Stomach (tissue), 8 donors: ENCODE results near the gene LBX2. TPM values are rescaled to one million over a fixed set of nuclear protein-coding genes. Genes with fewer than 3 reads are reported as not detected.

Experiments
- polyA plus RNA-seq, 3 donors: library from polyadenylated mRNA; stranded (reverse); fragments of 200-250 nt; gene quantifications; one replicate each; pipeline ENCODE4 v1.2.3, GENCODE V29; 2013
- total RNA-seq, 5 donors: library from RNA; depleted of rRNA; stranded (reverse); fragments of >200 nt; gene quantifications; one replicate each; pipeline versions ENCODE4 v1.1.0 to v1.2.3, GENCODE V29; 2014 to 2016
- donor health status: healthy with polysubstance abuse.
- donor health status: Bipolar disorder and iron deficiency.
- donor health status: healthy.

Gene LBX2
- total and polyA plus RNA-seq, 8 donors = 1.1 to 2.6 (median 1.2) TPM; not detected in 3

Other genes starting within 250 kb of the LBX2 start
- gene SLC4A5, start 156.2 kb downstream of the LBX2 start, total RNA-seq = 1 to 10 TPM in 3 of 5 donors, under 1 TPM in 1, not detected in 1; 0.58 to 4.8 (median 3.2) TPM
- gene SLC4A5, start 156.2 kb downstream of the LBX2 start, polyA plus RNA-seq = under 1 TPM; 0.12 to 0.46 (median 0.38) TPM
- 100 to 1,000 TPM in 3 of 5 donors, 10 to 100 TPM in 2; 71.2 to 181 (median 122) TPM for gene DCTN1, start 119.3 kb downstream of the LBX2 start, total RNA-seq
- gene DCTN1, start 119.3 kb downstream of the LBX2 start, polyA plus RNA-seq = 10 to 100 TPM; 65.8 to 92.6 (median 83.5) TPM
- gene C2orf81, start 78.0 kb downstream of the LBX2 start, total RNA-seq = 1 to 10 TPM in 2 of 5 donors, not detected in 3; 2.7 to 3.5 TPM
- 1 to 10 TPM; 1.7 to 2.2 (median 2.1) TPM for gene C2orf81, start 78.0 kb downstream of the LBX2 start, polyA plus RNA-seq
- gene WDR54, start 77.9 kb downstream of the LBX2 start, total RNA-seq = 1 to 10 TPM in 4 of 5 donors, not detected in 1; 3.5 to 9.8 (median 7.3) TPM
- 10 to 100 TPM; 10.5 to 12.8 (median 12.5) TPM for gene WDR54, start 77.9 kb downstream of the LBX2 start, polyA plus RNA-seq
- gene RTKN, start 57.7 kb downstream of the LBX2 start, total RNA-seq = 100 to 1,000 TPM in 2 of 5 donors, 10 to 100 TPM in 3; 16.5 to 125 (median 27.4) TPM
- gene RTKN, start 57.7 kb downstream of the LBX2 start, polyA plus RNA-seq = 10 to 100 TPM; 10.8 to 27.3 (median 23.2) TPM
- gene INO80B, start 44.5 kb downstream of the LBX2 start, total RNA-seq = 10 to 100 TPM in 2 of 5 donors, 1 to 10 TPM in 2, not detected in 1; 4.7 to 44.5 (median 11.1) TPM
- gene INO80B, start 44.5 kb downstream of the LBX2 start, polyA plus RNA-seq = 10 to 100 TPM; 32.2 to 52.2 (median 51.9) TPM
- gene WBP1, start 41.2 kb downstream of the LBX2 start, total RNA-seq = 10 to 100 TPM in 4 of 5 donors, 1 to 10 TPM in 1; 1.8 to 59.4 (median 21.7) TPM
- gene WBP1, start 41.2 kb downstream of the LBX2 start, polyA plus RNA-seq = 10 to 100 TPM; 78.9 to 82.4 (median 82.3) TPM
- 100 to 1,000 TPM in 1 of 5 donors, 10 to 100 TPM in 4; 17.5 to 130 (median 65.8) TPM for gene MOGS, start 34.2 kb downstream of the LBX2 start, total RNA-seq
- 10 to 100 TPM; 15.6 to 32.2 (median 30.4) TPM for gene MOGS, start 34.2 kb downstream of the LBX2 start, polyA plus RNA-seq
- gene MRPL53, start 26.9 kb downstream of the LBX2 start, total RNA-seq = 100 to 1,000 TPM in 2 of 5 donors, 10 to 100 TPM in 2, 1 to 10 TPM in 1; 4.6 to 335 (median 18.0) TPM
- gene MRPL53, start 26.9 kb downstream of the LBX2 start, polyA plus RNA-seq = 100 to 1,000 TPM in 1 of 3 donors, 10 to 100 TPM in 2; 74.0 to 108 (median 88.6) TPM
- 10 to 100 TPM; 19.1 to 78.2 (median 51.3) TPM for gene CCDC142, start 16.6 kb downstream of the LBX2 start, total RNA-seq
- gene CCDC142, start 16.6 kb downstream of the LBX2 start, polyA plus RNA-seq = 1 to 10 TPM; 3.2 to 3.4 (median 3.2) TPM
- 10 to 100 TPM in 4 of 5 donors, 1 to 10 TPM in 1; 4.7 to 91.2 (median 20.5) TPM for gene TTC31, start 16.5 kb downstream of the LBX2 start, total RNA-seq
- 10 to 100 TPM; 10.5 to 11.4 (median 10.8) TPM for gene TTC31, start 16.5 kb downstream of the LBX2 start, polyA plus RNA-seq
- gene PCGF1, start 8.1 kb upstream of the LBX2 start, total RNA-seq = 10 to 100 TPM in 2 of 5 donors, 1 to 10 TPM in 3; 1.9 to 49.6 (median 6.4) TPM
- gene PCGF1, start 8.1 kb upstream of the LBX2 start, polyA plus RNA-seq = 10 to 100 TPM; 14.7 to 20.8 (median 18.1) TPM
- gene TLX2, start 14.8 kb upstream of the LBX2 start, total RNA-seq = under 1 TPM in 1 of 5 donors, not detected in 4; 0.73 TPM
- under 1 TPM in 1 of 3 donors, not detected in 2; 0.28 TPM for gene TLX2, start 14.8 kb upstream of the LBX2 start, polyA plus RNA-seq
- gene DQX1, start 26.6 kb upstream of the LBX2 start, total RNA-seq = 10 to 100 TPM in 4 of 5 donors, 1 to 10 TPM in 1; 6.6 to 42.6 (median 22.8) TPM
- 1 to 10 TPM; 2.1 to 5.3 (median 4.1) TPM for gene DQX1, start 26.6 kb upstream of the LBX2 start, polyA plus RNA-seq
- 100 to 1,000 TPM in 4 of 5 donors, 10 to 100 TPM in 1; 74.4 to 244 (median 173) TPM for gene AUP1, start 30.1 kb upstream of the LBX2 start, total RNA-seq
- gene AUP1, start 30.1 kb upstream of the LBX2 start, polyA plus RNA-seq = 100 to 1,000 TPM in 2 of 3 donors, 10 to 100 TPM in 1; 97.9 to 235 (median 139) TPM
- 10 to 100 TPM in 4 of 5 donors, 1 to 10 TPM in 1; 7.6 to 60.0 (median 23.7) TPM for gene HTRA2, start 30.3 kb upstream of the LBX2 start, total RNA-seq
- gene HTRA2, start 30.3 kb upstream of the LBX2 start, polyA plus RNA-seq = 10 to 100 TPM; 24.4 to 31.2 (median 25.5) TPM
- 10 to 100 TPM in 2 of 5 donors, 1 to 10 TPM in 2, under 1 TPM in 1; 0.89 to 49.0 (median 5.0) TPM for gene LOXL3, start 54.3 kb upstream of the LBX2 start, total RNA-seq
- 1 to 10 TPM in 2 of 3 donors, under 1 TPM in 1; 0.76 to 1.6 (median 1.1) TPM for gene LOXL3, start 54.3 kb upstream of the LBX2 start, polyA plus RNA-seq
- 10 to 100 TPM in 3 of 5 donors, 1 to 10 TPM in 2; 5.9 to 89.3 (median 12.2) TPM for gene DOK1, start 55.1 kb upstream of the LBX2 start, total RNA-seq
- gene DOK1, start 55.1 kb upstream of the LBX2 start, polyA plus RNA-seq = 10 to 100 TPM in 2 of 3 donors, 1 to 10 TPM in 1; 8.8 to 17.7 (median 17.4) TPM
- 10 to 100 TPM in 1 of 5 donors, 1 to 10 TPM in 1, under 1 TPM in 1, not detected in 2; 0.18 to 27.1 (median 3.5) TPM for gene M1AP, start 148.7 kb upstream of the LBX2 start, total RNA-seq
- under 1 TPM in 2 of 3 donors, not detected in 1; 0.20 to 0.31 TPM for gene M1AP, start 148.7 kb upstream of the LBX2 start, polyA plus RNA-seq
- 10 to 100 TPM in 2 of 5 donors, 1 to 10 TPM in 3; 2.6 to 65.3 (median 4.2) TPM for gene SEMA4F, start 154.6 kb upstream of the LBX2 start, total RNA-seq
- gene SEMA4F, start 154.6 kb upstream of the LBX2 start, polyA plus RNA-seq = 1 to 10 TPM in 1 of 3 donors, under 1 TPM in 2; 0.46 to 1.6 (median 0.98) TPM